GM21576 (cell line): Measurements from ENCODE around the gene TMC1.
"Not testable (repeated sequence)": the region's sequence is repeated elsewhere in the genome, so short reads cannot be mapped to it uniquely, and the experiment has no call there.

Source experiments
- ATAC-seq: cut with Tn5 transposase; IDR thresholded peaks from one replicate; pipeline ENCODE4 v1.9.1; 2021; ENCODE audit warnings: mild to moderate bottlenecking, moderate library complexity; ENCODE audit not compliant: unreplicated experiment

TMC1 gene

GRCh38 chr9:72857624-72857996 is 336.2 kb downstream of the TMC1 start:
- no peak for ATAC-seq

- no peak for ATAC-seq
Observed at GRCh38 chr9:72858089-72858912, 336.9 kb downstream of the TMC1 start.

- ATAC-seq: not testable (repeated sequence)
Observed at GRCh38 chr9:72862788-72863187, 341.4 kb downstream of the TMC1 start.

GRCh38 chr9:72863456-72864094 is 342.2 kb downstream of the TMC1 start:
- no peak for ATAC-seq

- ATAC-seq: no peak
Observed at GRCh38 chr9:72864327-72864726, 342.9 kb downstream of the TMC1 start.

GRCh38 chr9:72871685-72872084 is 350.3 kb downstream of the TMC1 start:
- no peak for ATAC-seq

- no peak for ATAC-seq
Observed at GRCh38 chr9:72872718-72873117, 351.3 kb downstream of the TMC1 start.

- no peak for ATAC-seq
Observed at GRCh38 chr9:72873456-72873855, 352.0 kb downstream of the TMC1 start.

- no peak for ATAC-seq
Observed at GRCh38 chr9:72874344-72874743, 352.9 kb downstream of the TMC1 start.

- no peak for ATAC-seq
Observed at GRCh38 chr9:72875221-72875620, 353.8 kb downstream of the TMC1 start.

- no peak for ATAC-seq
Observed at GRCh38 chr9:72880821-72881220, 359.4 kb downstream of the TMC1 start.

GRCh38 chr9:72882117-72882775 is 360.8 kb downstream of the TMC1 start:
- ATAC-seq: no peak

GRCh38 chr9:72883875-72884274 is 362.5 kb downstream of the TMC1 start:
- ATAC-seq: no peak

- ATAC-seq: no peak
Observed at GRCh38 chr9:72884508-72884907, 363.1 kb downstream of the TMC1 start.
